MM.1S (cell line): ENCODE data around the gene ROBO2.

ENCODE experiments used
- CTCF ChIP-seq: fragments of 300-600 bp; sonication (generic); IDR thresholded peaks from 2 replicates; pipeline ENCODE4 v1.5.1; 2016; ENCODE audit warnings: antibody characterized with exemption, low read length, mixed read lengths
- EZH2 ChIP-seq: fragments of 300-600 bp; sonication (generic); optimal IDR thresholded peaks from 2 replicates; pipeline ENCODE3; 2017; ENCODE audit warnings: low read depth, mild to moderate bottlenecking, antibody characterized with exemption, low read length, mixed read lengths

- TF ChIP-seq CTCF (no peak), EZH2 (no peak)
Observed at GRCh38 chr3:77595371-77595870, 555.5 kb downstream of the ROBO2 start.
